Fibroblast of pulmonary artery (primary cell): ENCODE measurements around the gene LYPD6B.

Experiments used
- DNase-seq: peaks from one replicate; pipeline ENCODE4 v3.0.0-alpha.2; 2010; ENCODE audit warnings: low read depth
- H3K4me3 ChIP-seq: replicated peaks from 2 replicates; pipeline ENCODE4 v1.5.1; 2011; ENCODE audit warnings: low read depth, mild to moderate bottlenecking, control low read depth, low read length, moderate library complexity
- TF ChIP-seq, protein P1 (sequence below): IDR thresholded peaks from 2 replicates; pipeline ENCODE4 v1.5.1; 2011; ENCODE audit warnings: mild to moderate bottlenecking, control low read depth, low read length, inconsistent platforms; ENCODE audit errors: missing control alignments

The LYPD6B gene

DNA sequence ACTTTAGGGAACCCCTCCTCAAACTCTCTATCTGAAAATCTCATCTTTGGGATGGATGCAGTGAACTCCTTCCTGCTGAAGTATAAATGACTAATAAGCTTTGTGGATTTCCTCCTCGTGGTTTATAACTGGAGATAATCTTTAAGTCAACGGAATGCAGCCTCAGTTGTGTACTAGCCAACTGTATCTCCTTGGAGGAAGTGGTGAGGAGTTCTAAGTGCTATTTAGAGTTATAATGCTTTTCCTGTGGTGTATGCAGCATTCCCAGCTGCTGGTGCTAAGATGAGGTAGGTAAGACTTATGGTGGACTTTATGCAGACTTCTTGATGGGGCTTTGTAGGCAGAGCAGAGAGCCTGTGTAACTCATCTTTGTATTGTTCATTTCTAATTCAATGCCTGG lies 90.9 kb downstream of the LYPD6B start:
- DNase-seq: peak; percentile 1
- TF ChIP-seq, protein P1, sequence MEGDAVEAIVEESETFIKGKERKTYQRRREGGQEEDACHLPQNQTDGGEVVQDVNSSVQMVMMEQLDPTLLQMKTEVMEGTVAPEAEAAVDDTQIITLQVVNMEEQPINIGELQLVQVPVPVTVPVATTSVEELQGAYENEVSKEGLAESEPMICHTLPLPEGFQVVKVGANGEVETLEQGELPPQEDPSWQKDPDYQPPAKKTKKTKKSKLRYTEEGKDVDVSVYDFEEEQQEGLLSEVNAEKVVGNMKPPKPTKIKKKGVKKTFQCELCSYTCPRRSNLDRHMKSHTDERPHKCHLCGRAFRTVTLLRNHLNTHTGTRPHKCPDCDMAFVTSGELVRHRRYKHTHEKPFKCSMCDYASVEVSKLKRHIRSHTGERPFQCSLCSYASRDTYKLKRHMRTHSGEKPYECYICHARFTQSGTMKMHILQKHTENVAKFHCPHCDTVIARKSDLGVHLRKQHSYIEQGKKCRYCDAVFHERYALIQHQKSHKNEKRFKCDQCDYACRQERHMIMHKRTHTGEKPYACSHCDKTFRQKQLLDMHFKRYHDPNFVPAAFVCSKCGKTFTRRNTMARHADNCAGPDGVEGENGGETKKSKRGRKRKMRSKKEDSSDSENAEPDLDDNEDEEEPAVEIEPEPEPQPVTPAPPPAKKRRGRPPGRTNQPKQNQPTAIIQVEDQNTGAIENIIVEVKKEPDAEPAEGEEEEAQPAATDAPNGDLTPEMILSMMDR: no peak
- no peak overlapping the region for H3K4me3 ChIP-seq

DNA sequence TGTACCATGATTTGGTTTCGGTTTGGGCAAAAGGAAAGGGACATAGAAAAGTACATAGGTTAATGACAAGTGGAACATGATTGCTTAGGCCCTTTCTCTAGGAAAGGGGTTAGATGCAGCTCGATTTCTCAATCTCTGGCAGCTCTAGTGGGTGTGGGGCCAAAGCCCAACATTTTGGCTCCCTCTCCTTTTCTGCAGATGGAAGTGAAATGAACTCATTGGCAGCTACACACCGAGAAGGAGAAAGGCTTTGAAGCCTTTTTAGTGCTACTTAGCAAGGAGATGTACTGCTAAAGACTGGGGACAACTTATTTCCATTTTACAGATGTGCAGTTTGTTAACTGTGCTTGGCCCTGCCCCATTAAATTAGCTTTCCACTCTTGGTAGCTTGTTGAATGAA lies 93.8 kb downstream of the LYPD6B start:
- DNase-seq: no peak
- TF ChIP-seq, protein P1: no peak
- H3K4me3 ChIP-seq: no peak overlapping the region

GRCh38 chr2:149132901-149133300 lies 94.4 kb downstream of the LYPD6B start:
- TF ChIP-seq, protein P1: no peak

DNA sequence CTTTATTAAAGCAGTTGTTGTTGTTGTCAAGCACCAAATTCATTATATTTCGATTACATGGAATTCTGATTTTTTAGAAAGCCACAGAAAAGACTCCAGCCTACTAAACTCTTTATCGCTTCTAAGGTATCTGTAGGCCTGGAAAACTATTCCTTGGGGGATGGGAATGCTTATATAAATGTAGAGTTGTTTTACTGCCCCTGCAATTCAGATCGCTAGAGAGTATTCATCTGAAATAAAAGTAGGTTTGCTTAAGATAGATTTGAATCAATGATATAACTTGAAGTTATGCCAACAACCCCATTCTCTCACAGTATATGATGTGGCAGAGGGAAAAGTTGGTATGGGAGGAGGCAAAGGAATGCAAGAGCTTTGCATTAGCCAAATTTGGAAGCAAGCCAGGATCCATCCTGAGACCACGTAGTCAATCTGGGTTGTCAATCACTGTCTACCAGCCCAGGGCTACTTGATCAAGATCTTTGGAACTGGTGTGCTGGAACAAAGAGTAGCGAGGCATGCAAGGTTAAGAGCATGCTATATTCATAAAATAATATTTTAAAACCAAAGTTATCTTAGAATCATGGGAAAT lies 95.9 kb downstream of the LYPD6B start:
- TF ChIP-seq, protein P1: no peak
- no peak overlapping the region for H3K4me3 ChIP-seq
- no peak for DNase-seq

More at GRCh38 chr2:149132901-149133300, 94.4 kb downstream of the LYPD6B start:
- DNase-seq: no peak
- no peak overlapping the region for H3K4me3 ChIP-seq

- TF ChIP-seq, protein P1: no peak
Observed at GRCh38 chr2:149136111-149136510, 97.6 kb downstream of the LYPD6B start.

GRCh38 chr2:149141046-149141445 lies 102.5 kb downstream of the LYPD6B start:
- TF ChIP-seq, protein P1: no peak
- DNase-seq: no peak
- H3K4me3 ChIP-seq: no peak overlapping the region

More at GRCh38 chr2:149136111-149136510, 97.6 kb downstream of the LYPD6B start:
- H3K4me3 ChIP-seq: no peak overlapping the region
- no peak for DNase-seq

DNA sequence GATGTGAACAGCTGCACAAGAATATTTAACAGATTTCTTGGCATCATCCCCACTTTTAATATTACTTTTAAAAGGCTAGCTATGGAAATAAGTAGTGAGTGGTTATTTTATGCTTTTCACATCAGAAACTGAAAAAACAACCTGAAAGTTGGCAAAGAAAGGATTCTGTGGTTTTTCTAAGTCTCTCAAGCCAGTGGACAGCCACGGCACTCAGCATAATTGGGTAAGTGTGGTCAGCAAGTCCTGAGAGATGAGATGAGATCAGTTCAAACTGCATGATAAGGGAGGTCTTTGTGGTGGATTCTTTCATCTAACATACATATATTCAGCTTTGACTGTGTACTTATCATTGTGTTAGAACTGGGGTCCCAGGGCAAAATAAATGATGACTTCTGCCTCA lies 105.2 kb downstream of the LYPD6B start:
- TF ChIP-seq, protein P1: no peak
- no peak for DNase-seq
- no peak overlapping the region for H3K4me3 ChIP-seq
